Measurements from ENCODE around the gene DENND11.
"Not testable (repeated sequence)": the region's sequence is repeated elsewhere in the genome, so short reads cannot be mapped to it uniquely, and the experiment has no call there.

Gene DENND11

DNA sequence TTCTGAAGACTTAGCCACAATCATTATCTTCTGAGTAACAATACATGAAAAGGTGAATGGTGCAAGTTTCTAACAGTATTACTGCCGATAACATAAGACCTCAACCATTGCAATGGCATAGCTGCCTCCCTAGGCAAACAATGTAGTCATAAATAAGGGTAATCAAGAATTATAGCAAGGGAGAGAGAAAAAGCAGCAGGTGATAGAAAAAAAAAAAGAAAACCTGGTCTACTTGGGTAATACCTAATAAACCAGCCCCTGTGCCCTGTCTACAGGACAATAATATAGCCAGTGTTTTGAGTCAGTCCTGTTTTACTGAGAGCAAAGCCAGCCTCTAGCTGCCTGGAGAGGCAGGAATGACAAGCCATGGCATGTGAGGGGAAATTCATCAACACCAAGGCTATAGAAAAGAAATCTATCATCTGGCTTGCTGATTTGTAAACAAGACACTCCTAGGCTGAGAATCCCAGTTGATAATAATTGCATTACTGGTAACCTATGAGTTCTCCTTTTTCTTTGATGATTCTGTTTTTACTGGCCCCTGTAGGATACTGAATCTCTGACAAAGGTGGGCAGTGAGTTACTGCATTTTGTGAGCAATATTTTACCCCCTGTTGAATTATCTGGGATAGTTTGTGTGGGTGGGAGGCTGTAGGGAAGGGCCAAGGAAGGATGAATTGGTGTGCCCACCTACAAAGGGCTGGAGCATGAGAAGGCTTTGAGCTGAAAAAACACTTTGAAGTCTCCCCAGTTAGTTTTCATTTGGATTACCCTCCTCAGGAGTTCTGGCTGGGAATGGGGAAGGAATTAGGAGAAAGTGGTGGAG is 4.5 kb upstream of the DENND11 start:
- no peak for DNase-seq

DNA sequence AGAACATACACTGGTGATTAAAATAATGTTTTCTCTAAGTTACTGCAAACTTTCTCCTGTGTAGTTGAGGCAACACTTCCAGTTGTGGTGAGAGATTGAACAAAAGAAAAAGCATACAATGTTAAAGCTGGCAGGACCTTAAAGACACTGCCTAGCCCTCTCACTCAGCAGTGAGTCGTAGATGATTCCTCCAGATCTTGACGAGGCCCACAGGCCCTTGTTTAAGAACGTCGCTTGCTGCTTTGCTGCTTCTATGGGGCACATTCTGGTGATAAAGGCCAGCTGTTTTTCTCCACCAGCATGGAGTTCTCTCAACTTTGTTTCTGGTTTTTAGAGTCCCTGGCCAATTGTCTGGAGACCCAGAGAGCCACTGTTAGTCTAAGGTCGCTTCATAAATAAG is 2.8 kb upstream of the DENND11 start:
- no peak for DNase-seq

DNA sequence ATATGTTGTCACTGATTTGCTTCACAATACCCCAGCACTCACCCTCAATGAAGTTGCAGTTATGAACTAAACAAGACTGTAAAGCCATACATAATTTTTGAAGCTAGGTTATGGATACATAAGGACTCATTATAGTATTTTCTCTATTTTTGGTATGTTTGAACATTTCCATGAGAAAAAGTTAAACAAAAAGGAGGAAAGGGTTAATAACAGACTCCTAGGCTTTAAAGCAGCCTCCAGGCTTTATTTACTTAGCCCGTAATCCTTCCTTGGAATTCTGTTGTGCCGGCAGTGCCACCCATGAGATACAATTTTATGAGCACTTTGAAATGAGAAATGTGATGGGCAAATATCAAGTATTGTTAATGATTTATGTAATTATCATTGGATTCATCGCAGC is 2.1 kb upstream of the DENND11 start:
- no peak for DNase-seq

DNA sequence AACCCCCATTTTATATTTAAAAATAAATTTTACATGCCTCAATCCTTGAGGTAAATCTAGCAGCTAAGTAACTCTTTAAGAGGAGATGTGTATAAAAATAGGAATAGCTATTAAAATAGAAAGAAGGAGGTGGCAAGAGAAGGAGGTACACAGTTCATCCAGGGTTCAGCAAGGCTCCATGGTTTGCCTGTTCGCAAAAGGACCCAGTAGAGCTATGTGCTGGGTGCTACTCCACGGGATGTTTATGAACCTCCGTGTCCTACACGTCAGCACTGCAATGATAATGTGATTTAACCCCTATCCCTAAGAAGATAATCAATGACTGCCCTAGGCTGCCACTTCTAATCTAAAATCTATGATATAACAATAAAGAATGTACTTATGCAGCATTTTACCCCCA is 926 bp upstream of the DENND11 start:
- no peak for DNase-seq

DNA sequence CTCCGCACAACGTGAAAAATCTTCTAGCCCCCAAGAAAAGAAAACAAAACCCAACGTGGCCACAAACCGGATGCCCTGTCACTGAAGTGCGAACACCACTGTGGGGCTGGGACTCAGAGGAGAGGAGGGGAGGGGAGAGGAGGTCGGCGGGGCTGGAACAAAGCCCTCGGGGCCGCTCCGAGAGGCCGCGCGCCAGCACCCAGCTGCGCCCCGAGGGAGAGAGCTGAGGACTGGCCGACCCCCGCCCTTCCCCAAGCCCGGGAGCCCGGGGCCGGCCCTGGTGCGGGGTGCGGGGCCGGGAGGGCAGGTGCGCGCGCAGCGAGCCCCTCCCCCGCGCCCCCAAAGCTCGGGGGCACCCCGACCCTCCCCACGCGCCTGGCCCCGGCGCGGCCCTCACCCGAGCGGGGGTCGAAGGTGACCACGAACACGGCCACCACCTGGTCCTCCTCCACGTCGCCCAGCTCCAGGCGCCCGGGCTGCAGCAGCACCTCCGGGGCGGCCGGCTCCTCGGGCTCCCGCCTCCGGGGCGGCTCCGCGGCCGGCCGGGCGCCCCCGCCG is 398 bp downstream of the DENND11 start:
- DNase-seq, result peak; percentile 44

DNA sequence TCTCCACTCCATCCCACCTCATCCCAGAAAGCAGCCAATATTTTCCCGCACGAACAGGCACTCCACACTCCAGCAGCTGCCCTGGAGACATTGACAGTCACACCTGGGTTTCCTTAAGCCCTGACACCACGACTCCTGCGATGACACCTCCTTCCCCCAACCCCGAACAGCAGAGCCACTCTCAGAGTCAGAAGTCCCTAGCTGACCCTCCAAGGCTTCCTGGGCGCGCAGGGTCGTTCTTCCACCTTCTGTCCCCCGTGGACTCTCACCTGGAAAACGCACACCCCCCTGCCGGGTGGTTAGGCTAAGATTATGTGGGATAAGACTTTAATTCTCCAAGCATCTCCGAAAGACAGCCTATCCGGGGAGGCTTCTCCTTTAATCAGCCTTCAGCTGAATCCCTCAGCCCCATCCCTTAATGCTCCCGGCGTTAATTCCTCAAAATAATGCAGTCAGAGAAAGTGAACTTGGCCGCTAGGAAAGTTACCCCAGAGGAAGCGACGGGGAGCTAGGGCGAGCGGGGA is 1.1 kb downstream of the DENND11 start:
- no peak for DNase-seq

DNA sequence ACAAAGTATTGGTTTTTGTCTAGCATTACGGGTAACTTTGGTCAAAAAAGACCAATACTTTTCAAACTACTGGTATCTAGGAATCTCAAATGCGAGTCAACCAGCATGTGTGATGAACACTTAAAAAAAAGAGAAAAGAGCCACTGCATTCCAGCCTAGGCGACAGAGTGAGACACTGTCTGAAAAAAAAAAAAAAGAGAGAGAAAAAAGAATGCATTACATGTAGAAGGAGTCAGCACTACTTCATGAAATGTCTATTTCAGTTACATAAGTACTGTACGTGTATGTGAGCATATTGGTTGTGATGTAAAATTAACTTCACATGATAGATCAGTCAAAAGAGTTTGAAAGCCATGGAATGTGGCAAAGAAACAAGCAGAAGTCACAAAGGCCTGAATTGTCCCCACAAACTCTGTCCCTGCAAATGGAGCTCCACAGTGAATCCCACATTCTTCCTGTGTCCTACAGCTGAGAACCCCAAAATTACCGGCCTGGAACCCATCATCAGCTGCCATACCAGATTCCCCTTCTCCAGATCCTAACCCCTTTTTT is 1.6 kb downstream of the DENND11 start:
- no peak for DNase-seq

DNA sequence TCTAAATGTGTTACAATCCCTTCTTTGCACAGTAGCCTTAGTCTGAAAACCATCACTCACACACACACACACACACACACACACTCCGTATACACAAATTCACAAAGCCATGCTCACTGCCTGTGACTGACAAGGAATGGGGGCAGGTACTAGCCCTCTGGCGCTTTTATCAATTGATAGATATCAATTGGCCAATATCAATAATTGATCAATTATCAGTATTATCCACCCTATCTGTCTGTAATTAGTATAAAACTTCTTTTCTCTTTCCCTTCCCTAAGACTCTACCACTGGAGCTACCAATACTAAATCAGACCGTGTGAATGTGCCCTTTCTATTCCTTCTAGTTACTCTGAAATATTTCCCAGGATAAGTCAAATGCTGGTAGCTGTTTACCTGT is 2.1 kb downstream of the DENND11 start:
- no peak for DNase-seq

DNA sequence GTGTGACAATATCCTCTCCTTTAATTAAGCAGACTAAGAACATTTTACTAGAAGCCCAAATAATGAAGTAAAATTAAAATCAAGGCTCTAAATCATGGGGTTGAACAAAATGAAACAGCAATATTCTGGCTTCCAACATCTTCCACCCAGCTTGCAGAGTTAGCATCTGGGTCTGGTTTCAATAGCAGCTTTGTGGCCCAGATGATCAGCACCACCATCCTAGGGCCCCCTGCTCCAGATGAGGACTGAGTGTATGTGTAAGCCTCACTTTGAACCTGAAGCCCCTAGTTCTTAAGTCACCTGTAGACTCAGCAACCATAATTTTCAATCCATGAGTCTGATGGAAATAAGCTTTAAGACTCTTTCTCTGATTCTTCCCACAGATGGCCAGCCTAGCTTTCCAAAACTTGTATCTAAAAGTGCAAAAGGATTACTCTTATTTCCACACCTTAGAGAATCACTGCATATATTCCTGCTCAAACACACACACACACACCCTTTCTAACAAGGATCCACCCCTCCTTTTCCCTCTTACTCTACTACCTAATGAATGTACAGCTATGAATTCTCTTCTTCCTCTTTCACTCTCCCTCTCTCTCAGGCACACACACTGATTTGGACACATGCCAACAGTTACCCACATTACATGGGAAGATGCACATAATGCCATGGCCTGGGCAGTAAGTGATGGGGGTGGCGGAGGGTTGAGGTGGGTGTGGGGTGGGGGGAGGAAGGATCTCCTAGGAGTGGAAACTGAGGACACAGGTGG is 3.5 kb downstream of the DENND11 start:
- no peak for DNase-seq

DNA sequence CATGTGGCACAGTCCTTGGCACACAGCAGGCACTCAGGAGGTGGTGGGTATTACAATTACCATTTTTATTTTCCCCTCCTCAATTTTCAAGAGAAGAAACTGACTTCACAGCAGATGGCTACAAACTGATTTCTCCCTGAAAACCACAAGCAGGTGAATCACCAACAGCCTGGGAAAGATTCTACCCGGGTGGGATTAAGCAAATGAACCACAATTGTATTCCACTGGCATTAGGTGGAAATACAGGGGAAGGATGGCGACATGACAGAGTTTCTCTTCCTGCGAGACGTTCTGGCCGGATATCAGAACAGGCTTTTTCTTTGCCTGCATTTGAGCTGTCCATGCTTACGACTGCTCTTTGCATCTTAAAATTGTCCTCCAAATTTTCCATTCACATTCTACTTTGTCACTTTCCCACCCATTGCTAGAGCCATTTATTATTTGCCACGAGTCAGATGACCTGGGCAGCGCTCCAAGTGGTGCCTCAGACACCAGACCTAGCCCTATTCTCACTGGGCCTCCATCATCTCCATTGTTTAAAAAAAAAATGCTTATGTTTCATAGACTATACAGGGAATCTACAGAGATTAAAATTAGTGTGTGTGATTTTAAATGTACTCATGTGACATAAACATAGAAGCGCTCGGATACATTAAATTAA is 4.6 kb downstream of the DENND11 start:
- no peak for DNase-seq

DNA sequence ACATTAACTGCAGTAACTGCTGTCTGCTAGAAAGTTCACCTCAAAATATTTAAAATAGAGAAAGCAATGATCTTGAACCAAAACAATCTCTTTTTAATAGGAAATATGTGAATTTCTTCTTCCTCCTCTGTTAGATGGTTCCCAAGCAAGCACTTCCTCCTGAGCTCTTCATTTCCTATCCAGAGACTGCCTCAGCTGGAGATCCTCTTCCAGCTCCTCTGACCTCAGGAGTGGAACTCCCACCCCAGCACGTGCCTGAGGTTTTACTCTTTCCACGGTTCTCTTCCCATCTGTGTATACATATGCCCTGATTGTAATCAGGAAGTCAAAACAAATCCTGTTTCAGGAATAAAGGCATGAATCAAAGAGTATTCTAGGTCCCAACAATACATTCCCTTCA is 5.6 kb downstream of the DENND11 start:
- no peak for DNase-seq

DNA sequence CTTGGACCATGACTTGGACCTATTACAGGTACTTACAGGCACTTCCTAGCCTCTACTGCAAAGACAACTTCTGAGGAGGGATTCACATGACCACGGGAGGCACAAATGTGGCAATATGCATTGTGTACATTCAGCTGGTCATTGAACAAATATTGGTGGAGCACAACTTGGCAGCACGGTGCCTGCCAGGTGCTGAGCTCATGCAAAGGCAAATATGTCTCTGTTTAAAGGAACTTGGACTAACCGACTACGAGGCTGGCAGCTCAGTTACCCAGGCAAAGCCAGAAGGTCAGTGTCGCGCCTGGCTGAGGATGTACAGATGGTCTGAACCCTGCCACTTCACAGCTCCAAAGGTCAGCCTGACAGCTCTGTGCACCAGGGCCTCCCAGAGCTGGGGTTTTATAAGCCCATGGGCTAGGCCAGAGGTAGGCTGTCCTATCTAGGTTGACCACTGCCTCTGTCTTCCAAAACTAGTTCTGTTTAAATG is 6.1 kb downstream of the DENND11 start:
- no peak for DNase-seq

DNA sequence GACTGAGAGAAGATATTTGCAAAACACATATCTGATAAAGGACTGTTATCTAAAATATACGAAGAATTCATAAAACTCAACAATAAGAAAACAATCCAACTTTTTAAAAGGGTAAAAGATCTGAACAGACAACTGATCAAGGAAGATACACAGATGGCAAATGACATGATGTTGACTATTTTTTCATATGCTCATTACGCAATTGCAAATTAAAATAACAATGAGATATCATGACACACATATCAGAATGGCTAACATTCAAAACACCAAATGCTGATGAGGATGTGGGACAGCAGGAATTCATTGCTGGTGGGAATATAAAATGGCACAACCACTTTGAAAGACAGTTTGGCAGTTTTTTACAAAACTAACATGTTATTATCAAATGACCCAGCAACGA is 8.9 kb downstream of the DENND11 start:
- DNase-seq, result no peak

DNA sequence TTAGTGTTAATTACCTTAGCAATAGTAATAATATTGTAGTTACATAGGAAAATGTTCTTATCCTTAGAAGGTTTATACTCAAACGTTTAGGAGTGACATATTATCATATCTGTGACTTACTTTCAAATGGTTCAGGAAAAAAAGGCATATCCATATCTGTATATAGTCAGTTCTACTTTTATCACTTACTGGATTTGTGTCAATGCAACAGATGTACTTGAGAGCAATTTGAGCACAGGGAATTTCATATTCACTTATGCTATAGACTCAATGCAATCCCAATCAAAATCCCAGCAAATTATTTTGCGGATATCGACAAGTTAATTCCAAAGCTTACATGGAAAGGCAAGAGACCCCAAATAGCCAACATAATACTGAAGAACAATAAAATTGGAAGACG is 10.0 kb downstream of the DENND11 start:
- no peak for DNase-seq

DNA sequence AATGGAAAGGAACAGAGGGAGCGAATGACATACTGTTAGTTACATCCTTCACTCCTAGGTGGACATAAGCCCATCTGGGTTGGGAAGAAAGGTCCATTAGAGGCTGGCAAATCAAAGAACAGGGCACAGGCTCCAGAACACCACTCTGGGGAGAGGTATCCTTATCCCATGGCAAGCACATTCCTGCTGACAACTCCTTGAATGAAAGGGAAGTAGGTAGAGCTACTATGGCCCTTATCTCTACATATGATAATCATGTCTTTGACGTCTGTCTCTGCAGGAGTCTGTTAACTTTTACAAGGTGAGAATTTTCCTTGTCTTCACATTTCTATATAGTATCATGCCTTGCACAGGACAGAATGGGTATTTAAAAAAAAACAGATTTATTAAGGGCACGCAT is 10.4 kb downstream of the DENND11 start:
- no peak for DNase-seq

DNA sequence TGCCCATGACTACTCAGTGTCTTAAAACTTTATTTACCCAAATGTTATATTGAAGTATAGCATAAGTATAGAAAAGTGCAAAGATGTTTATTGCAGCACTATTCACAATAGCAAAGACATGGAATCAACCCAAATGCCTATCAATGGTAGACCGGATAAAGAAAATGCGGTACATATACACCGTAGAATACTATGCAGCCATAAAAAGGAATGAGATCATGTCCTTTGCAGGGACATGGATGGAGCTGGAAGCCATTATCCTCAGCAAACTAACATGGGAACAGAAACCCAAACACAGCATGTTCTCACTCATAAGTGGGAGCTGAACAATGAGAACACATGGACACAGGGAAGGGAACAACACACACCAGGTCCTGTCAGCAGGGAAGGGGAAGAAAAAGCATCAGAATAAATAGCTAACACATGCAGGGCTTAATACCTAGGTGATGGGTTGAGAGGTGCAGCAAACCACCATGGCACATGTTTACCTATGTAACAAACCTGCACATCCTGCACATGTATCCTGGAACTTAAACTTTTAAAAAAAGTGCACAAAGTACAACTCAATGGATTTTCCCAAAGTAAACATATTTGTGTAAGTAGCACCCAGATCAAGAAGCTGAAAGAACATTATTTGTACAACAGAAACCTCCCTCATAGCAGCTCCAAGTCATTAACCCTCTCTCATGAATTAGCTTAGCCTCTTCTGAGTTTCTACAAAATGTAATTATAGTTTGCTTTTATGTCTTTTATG is 12.7 kb downstream of the DENND11 start:
- DNase-seq, result not testable (repeated sequence)

DNA sequence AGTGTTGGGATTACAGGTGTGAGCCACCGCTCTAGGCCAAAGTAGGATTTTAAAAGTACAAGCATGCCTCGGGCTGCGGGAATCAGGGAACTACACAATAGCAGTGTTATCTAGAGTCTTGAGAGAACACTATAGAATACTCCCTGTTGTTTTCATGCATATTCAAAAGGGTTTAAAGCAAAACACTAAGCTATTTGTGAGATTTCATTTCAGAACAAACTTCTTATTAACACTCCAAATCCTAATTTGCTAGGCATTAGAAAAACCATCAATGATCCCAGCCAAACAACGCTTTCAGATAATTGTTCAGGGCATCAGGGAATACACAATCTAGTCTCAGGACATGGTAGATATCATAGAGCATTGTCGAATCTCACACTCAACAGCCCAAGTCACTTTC is 13.9 kb downstream of the DENND11 start:
- DNase-seq, result no peak

DNA sequence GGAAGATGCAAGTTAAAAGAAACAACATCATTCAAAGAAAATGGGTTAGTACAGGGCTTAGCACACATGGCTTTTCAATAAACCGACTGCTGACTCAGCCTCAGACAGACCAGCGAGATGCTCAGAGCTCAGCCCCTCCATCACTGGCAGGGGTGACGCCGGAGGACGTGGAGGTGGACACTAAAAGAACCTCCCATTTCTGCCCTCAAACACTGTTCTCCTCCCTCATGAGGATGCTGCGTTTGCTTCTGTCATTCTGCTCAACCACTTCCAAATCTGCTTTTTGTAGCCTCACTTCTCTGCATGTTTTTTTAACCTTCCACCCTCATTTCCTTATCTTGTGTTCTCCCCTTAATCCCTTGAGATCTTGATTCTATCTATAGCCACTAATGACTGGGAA is 15.3 kb downstream of the DENND11 start:
- DNase-seq, result no peak

DNA sequence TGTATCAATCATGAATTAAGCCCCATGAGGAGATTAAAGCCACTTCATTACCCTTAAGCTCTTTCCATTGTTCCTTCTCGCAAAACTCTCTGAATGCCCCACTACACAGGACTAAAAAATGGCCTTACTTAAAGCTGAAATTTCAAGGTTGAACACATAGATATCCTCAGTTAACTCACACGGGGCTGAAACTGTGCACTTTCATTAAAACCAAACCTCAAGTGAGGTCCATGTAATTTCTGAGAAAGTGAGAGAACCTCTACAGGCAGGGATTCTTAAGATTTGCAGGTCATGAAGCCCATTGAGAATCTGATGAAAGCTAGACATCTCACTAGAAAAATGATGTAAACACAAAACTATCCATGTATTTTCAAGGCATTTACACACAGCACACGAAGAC is 15.9 kb downstream of the DENND11 start:
- no peak for DNase-seq

DNA sequence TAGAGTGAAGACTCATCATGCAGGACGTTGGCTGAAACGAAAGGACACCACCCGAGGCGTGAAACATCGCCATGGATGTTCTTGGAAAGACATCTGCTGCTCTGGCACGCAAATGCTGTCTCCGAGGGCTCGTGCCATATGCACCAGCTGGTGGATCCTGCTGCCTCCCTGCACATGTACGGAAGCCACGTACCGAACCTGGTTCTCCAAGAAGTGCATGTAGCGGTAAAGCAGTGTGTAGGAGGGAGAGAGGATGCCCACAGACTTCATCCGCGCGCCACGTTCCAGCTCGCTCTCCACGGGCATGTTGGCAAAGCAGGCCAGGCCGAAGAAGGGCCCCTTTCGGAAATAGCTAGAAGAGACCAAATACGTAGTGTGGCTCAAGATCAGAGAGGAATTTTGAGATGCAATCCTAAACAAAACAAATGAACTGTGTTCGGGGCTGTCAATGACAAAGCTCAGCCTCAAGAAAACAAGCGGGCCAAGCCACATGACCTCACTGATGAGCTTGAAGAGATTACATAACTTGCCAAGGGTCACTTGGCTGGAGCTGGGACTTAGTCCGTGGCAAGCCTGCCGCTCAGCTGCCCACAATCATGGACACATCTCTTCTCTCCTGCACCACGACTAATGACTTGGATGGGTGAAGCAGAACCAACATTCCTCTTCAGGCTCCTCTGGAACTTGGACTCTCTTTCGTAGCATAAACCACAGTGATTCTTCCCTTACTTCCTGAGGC is 16.5 kb downstream of the DENND11 start:
- DNase-seq, result no peak

DNA sequence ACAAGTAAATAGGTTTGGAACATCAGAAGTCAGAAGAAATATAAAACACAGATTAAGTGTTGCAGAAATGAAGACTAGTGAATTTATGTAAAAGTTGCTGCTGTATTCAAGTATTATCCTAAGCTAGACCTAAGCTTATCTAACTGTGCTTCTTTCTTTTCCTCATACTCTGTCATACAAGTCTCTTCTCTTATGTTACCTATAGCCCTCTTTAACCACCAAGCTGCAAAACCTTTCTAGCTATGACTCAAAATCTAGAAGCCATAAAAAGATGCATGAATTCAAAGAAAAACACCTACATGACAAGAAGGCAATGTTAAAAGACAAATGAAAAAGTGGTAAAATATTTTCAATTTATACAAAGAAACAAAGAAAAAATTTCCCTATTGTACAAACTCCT is 23.0 kb downstream of the DENND11 start:
- DNase-seq, result no peak
